Lower lobe of right lung (tissue), 2 donors: Measurements from ENCODE around the gene TRIM50. TPM values are rescaled to one million over a fixed set of nuclear protein-coding genes. Genes with fewer than 3 reads are reported as not detected.
A peak's percentile ranks its signal among the peaks of the same experiment; 100 is the strongest.
"Not testable (repeated sequence)": the region's sequence is repeated elsewhere in the genome, so short reads cannot be mapped to it uniquely, and the experiment has no call there.

Source experiments
- ATAC-seq, 2 donors: fragments of 200-7000 bp; cut with Tn5 transposase; one replicate each; pipeline ENCODE4 v1.9.1; 2020 to 2022; ENCODE audit warnings: mild to moderate bottlenecking in 2 of 2, moderate library complexity in 2 of 2
- DNase-seq: peaks from one replicate; pipeline ENCODE4 v3.0.0-alpha.2; 2020
- H3K27ac ChIP-seq: fragments of 200-600 bp; one replicate; pipeline ENCODE4 v1.8.0; 2022
- H3K27me3 ChIP-seq: fragments of 200-600 bp; one replicate; pipeline ENCODE4 v1.8.0; 2022; ENCODE audit warnings: low read depth
- H3K36me3 ChIP-seq: fragments of 200-600 bp; one replicate; pipeline ENCODE4 v1.8.0; 2022; ENCODE audit warnings: mild to moderate bottlenecking
- H3K4me1 ChIP-seq: fragments of 200-600 bp; one replicate; pipeline ENCODE4 v1.8.0; 2022
- H3K4me3 ChIP-seq: fragments of 200-600 bp; one replicate; pipeline ENCODE4 v1.8.0; 2022; ENCODE audit warnings: mild to moderate bottlenecking
- H3K9me3 ChIP-seq: fragments of 200-600 bp; one replicate; pipeline ENCODE4 v1.8.0; 2022
- intact Hi-C: fragments of 100-400 bp; cut with DNase I; formaldehyde crosslinking; loops from one replicate; pipeline ENCODE4 v1.11.0; 2022
- total RNA-seq: library from RNA; stranded (reverse); fragmentation: NEBNext Ultra II Directional; extraction: Animal tissue kit (Norgen Biotek cat#: 25700); gene quantifications from one replicate; pipeline ENCODE4 v1.2.1, GENCODE V29; 2021
- TF ChIP-seq, protein P1 (sequence below): fragments of 200-600 bp; IDR thresholded peaks from one replicate; pipeline ENCODE4 v1.8.0; 2022; ENCODE audit warnings: antibody characterized with exemption, mild to moderate bottlenecking
- donor health status: DM: no; HTN: yes; CAD: no; lungs with severe emphysema.

The TRIM50 gene
- total RNA-seq, 1 donor from 2014 or later: not detected

DNA sequence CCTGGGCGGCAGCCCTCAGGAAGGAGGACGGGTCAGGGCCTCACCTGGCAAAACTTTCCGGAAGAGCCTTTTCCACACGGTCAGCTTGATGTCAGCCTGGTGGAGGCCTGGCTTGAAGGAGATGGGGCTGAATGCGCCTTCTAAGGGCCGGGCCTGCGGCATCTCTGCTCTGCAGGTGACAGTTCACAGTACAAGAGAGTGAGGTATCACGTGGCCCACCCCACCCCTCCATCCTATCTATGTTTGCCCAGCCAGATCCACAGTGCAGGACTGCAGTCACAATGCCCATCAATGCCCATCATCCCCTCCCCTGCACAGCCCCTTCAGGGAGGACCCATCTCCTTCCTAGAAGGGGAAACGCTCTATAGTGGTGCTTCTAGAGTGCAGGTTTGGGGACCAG, 11.4 kb downstream of the TRIM50 start:
- DNase-seq (no peak), ATAC-seq (no peak)
- no peaks in the 10 kb centered on the region for H3K9me3 ChIP-seq
- no peak overlapping the region for H3K27ac ChIP-seq
- H3K36me3 ChIP-seq: no peaks in the 10 kb centered on the region
- no peak overlapping the region for H3K4me3 ChIP-seq
- no peaks in the 10 kb centered on the region for H3K4me1 ChIP-seq
- TF ChIP-seq, protein P1, sequence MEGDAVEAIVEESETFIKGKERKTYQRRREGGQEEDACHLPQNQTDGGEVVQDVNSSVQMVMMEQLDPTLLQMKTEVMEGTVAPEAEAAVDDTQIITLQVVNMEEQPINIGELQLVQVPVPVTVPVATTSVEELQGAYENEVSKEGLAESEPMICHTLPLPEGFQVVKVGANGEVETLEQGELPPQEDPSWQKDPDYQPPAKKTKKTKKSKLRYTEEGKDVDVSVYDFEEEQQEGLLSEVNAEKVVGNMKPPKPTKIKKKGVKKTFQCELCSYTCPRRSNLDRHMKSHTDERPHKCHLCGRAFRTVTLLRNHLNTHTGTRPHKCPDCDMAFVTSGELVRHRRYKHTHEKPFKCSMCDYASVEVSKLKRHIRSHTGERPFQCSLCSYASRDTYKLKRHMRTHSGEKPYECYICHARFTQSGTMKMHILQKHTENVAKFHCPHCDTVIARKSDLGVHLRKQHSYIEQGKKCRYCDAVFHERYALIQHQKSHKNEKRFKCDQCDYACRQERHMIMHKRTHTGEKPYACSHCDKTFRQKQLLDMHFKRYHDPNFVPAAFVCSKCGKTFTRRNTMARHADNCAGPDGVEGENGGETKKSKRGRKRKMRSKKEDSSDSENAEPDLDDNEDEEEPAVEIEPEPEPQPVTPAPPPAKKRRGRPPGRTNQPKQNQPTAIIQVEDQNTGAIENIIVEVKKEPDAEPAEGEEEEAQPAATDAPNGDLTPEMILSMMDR: no peak
- intact Hi-C loops: no loop called here
- H3K27me3 ChIP-seq: no peaks in the 10 kb centered on the region

DNA sequence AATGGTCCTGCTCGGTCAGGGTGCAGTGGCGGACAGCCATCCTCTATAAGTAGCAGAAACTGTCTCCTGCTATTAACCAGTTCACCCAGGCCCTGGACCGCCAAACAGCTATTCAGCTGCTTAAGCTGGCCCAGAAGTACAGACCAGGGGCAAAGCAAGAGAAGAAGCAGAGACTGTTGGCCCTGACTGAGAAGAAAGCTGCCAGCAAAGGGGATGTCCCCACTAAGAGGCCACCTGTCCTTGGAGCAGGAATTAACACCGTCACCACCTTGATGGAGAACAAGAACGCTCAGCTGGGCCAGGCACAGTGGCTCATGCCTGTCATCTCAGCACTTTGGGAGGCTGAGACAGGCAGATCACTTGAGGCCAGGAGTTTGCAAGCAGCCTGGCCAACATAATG, 13.6 kb downstream of the TRIM50 start:
- TF ChIP-seq, protein P1: no peak
- Histone ChIP-seq H3K27me3 (no peaks in the 10 kb centered on the region), H3K9me3 (no peaks in the 10 kb centered on the region), H3K4me3 (no peak overlapping the region), H3K27ac (no peak overlapping the region), H3K4me1 (peaks cover under 1% of the 10 kb centered on the region), H3K36me3 (no peaks in the 10 kb centered on the region)
- intact Hi-C loops: no loop called here
- ATAC-seq (no peak), DNase-seq (peak; percentile 29)

DNA sequence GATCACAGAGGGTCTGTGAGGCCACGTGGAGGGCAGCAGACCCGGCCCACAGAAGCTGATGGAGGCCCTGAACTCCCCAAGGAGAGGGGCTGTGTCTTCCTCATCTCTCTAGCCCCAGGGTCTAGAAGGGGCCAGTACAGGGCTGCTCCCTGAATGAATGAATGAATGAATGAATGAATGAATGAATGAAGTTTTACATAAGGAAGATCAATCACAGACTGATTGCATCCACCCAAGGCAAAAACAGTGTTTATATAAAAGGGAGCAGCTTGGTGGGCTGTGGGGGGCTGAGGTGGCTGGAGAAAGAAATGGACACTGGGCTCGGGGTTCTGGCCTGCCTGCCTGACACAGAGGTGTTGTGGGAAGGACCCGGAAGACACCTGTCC, 14.4 kb downstream of the TRIM50 start:
- Histone ChIP-seq H3K4me3 (no peak overlapping the region), H3K4me1 (peaks cover 6% of the 10 kb centered on the region), H3K9me3 (no peaks in the 10 kb centered on the region), H3K36me3 (no peaks in the 10 kb centered on the region), H3K27ac (no peak overlapping the region), H3K27me3 (no peaks in the 10 kb centered on the region)
- intact Hi-C loops: no loop called here
- TF ChIP-seq, protein P1: no peak
- DNase-seq (no peak), ATAC-seq (no peak)

DNA sequence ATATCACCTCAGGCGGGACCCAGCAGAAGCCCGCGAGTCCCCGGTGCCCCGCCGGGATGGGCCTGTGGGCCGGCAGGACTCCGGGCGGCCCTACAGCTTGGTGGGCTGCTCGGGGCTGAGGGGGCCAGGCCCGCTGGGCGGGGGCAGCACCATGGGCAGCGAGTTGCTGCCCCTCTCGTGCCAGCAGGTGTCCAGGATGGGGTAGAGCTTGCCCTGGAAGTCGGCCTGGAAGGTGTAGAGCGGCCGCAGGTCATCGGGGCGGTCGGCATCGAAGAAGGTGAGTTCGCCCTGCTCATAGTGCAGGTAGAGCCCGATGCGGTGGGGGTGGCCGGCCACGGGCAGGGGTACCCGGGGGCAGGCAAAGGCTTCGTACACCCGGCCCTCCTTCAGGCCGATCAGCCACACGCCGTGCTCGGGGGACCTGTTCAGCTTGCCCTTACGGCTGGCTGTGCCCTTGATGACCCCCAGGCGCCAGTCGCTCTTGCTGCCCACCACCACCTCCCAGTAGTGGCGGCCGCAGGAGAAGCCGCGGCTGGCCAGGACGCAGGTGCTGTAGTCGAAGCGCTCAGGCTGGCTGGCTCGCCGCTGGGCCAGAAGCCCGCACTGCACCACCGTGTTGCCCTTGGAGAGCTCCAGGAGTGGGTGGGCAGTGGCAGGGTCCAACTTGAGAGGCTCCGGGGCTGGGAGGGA, 14.9 kb downstream of the TRIM50 start:
- no peaks in the 10 kb centered on the region for H3K36me3 ChIP-seq
- H3K9me3 ChIP-seq: no peaks in the 10 kb centered on the region
- no peak for ATAC-seq
- DNase-seq: no peak
- TF ChIP-seq, protein P1: no peak
- no peak overlapping the region for H3K27ac ChIP-seq
- H3K4me1 ChIP-seq: peaks cover 9% of the 10 kb centered on the region
- no peak overlapping the region for H3K4me3 ChIP-seq
- intact Hi-C loops: no loop called here
- H3K27me3 ChIP-seq: no peaks in the 10 kb centered on the region

DNA sequence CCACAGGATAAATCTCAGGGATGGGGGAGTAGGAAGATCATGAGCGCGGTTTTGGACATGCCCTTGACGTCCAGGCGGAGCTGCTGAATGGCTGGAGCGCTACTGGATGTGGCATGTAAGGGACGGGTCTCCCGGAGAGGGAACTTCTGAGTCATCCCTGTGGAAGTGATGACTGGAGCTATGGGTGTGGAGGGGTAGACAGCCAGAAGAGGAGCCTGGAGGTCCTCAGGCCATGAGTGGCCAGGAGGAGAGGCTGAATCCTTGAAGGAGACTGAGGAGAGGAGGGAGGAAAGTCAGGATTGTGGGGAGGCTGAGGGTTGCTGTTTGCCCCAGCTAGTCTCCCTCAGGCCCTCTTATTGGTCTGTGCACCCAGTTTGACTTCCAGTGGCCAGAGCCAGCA, 16.5 kb downstream of the TRIM50 start:
- H3K36me3 ChIP-seq, ATAC-seq, DNase-seq, H3K9me3 ChIP-seq, H3K27me3 ChIP-seq, H3K27ac ChIP-seq, H3K4me3 ChIP-seq, intact Hi-C loops: not testable (repeated sequence)
- peaks cover 14% of the 10 kb centered on the region for H3K4me1 ChIP-seq

DNA sequence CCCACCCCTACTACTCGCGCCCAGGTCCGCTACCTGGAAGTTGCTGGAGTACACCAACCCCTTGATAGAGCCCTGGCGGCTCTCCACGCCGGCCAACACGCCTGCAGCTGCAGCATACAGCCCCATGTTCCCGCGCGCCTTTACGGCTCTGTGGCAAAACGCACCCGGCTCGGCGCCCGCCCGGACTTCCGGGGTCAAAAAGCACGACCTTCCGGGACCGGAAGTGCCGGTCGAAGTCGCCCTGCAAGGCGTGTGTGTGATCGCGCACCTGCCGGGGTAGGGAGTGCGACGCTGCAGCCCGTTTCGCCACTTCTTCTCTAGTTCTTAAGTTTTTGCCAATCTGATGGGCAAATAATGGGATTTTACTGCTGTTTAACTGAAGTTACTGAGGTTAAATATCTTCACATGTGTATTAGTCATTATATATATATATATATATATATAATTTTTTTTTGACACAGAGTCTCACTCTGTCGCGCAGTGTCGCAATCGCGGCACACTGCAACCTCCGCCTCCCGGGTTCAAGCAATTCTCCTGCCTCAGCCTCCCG, 19.1 kb downstream of the TRIM50 start, which contains the start of gene NSUN5:
Gene NSUN5, minus strand, starts transcription at position 162 of the 550 bp plus-strand sequence. Its CDS starts 36 bp downstream, at position 126.
- Histone ChIP-seq H3K27ac (peak within 1 kb of the TSS; percentile 73), H3K4me1 (peaks cover 14% of the 10 kb centered on the region), H3K4me3 (peak within 1 kb of the TSS; percentile 82), H3K36me3 (peaks cover 27% of the 10 kb centered on the region), H3K9me3 (no peaks in the 10 kb centered on the region), H3K27me3 (no peaks in the 10 kb centered on the region)
- peak; percentile 95 for DNase-seq
- ATAC-seq: peak; percentile 95 to 98
- TF ChIP-seq, protein P1: no peak
- intact Hi-C loops: no loop called here
